IMR-90 (cell line): ENCODE measurements around the gene PRRC2B. TPM values are rescaled to one million over a fixed set of nuclear protein-coding genes. Genes with fewer than 3 reads are reported as not detected.

ENCODE experiments used
- ATAC-seq: fragments of 200-7000 bp; cut with Tn5 transposase; 2 replicates; pipeline ENCODE4 v1.9.1; 2020; ENCODE audit warnings: low read depth, mild to moderate bottlenecking, moderate library complexity
- BruUV-seq: library from RNA; stranded (reverse); fragments of 400-500 nt; replicated peaks from 2 replicates; lab custom pipeline; 2021; lab: Mats Ljungman, UMichigan
- CTCF ChIA-PET: fragments of 300-600 bp; formaldehyde crosslinking; extraction: SDS; loops from one replicate; lab custom pipeline; 2021; ENCODE audit warnings: antibody characterized with exemption; lab: Yijun Ruan, JAX
- POLR2A ChIA-PET: fragments of 300-600 bp; sonication (Branson Sonifier 250); formaldehyde crosslinking; loops from one replicate; lab custom pipeline; 2022; ENCODE audit warnings: antibody characterized with exemption; ENCODE audit not compliant: unreplicated experiment; lab: Charles Lee
- DNase-seq: peaks from one replicate; pipeline ENCODE4 v3.0.0; 2013
- H2AFZ ChIP-seq: replicated peaks from 2 replicates; pipeline ENCODE3; 2013; ENCODE audit warnings: low read length, mild to moderate bottlenecking; ENCODE audit not compliant: poor library complexity
- H2AK5ac ChIP-seq: 2 replicates; pipeline ENCODE4 v1.6.1; 2013; ENCODE audit warnings: low read depth, low read length, inconsistent platforms
- H2AK9ac ChIP-seq: replicated peaks from 2 replicates; pipeline ENCODE3; 2013; ENCODE audit warnings: mild to moderate bottlenecking, low read depth, low read length, moderate library complexity; ENCODE audit not compliant: poor library complexity
- H2BK120ac ChIP-seq: 2 replicates; pipeline ENCODE4 v1.6.1; 2013; ENCODE audit warnings: low read depth, low read length, inconsistent platforms
- H2BK15ac ChIP-seq: 3 replicates; pipeline ENCODE4 v1.6.1; 2013; ENCODE audit warnings: low read depth, low read length, inconsistent platforms
- H2BK20ac ChIP-seq: 2 replicates; pipeline ENCODE4 v1.6.1; 2013; ENCODE audit warnings: low read depth, mild to moderate bottlenecking, inconsistent platforms, low read length, moderate library complexity
- H2BK5ac ChIP-seq: 2 replicates; pipeline ENCODE4 v1.6.1; 2013; ENCODE audit warnings: mild to moderate bottlenecking, low read depth, low read length, inconsistent platforms; ENCODE audit not compliant: poor library complexity, severe bottlenecking
- H3K14ac ChIP-seq: replicated peaks from 2 replicates; pipeline ENCODE4 v1.6.1; 2013; ENCODE audit warnings: low read depth, low read length, inconsistent platforms
- H3K18ac ChIP-seq: 2 replicates; pipeline ENCODE4 v1.6.1; 2013; ENCODE audit warnings: low read depth, low read length, control low read depth
- H3K23ac ChIP-seq: 2 replicates; pipeline ENCODE4 v1.6.1; 2013; ENCODE audit warnings: low read depth, low read length, inconsistent platforms
- H3K27ac ChIP-seq: 2 replicates; pipeline ENCODE4 v1.5.1; 2013; ENCODE audit warnings: mild to moderate bottlenecking, control low read depth, low read length; ENCODE audit not compliant: insufficient read depth
- H3K27me3 ChIP-seq: 2 replicates; pipeline ENCODE4 v1.6.1; 2013; ENCODE audit warnings: low read length; ENCODE audit not compliant: control insufficient read depth, insufficient read depth
- H3K36me3 ChIP-seq: 2 replicates; pipeline ENCODE4 v1.6.1; 2013; ENCODE audit warnings: low read length, mixed read lengths; ENCODE audit not compliant: control insufficient read depth, insufficient read depth
- H3K4ac ChIP-seq: 2 replicates; pipeline ENCODE4 v1.6.1; 2013; ENCODE audit warnings: low read depth, low read length, inconsistent platforms
- H3K4me1 ChIP-seq: 2 replicates; pipeline ENCODE4 v1.6.1; 2013; ENCODE audit warnings: low read length, mixed read lengths; ENCODE audit not compliant: control insufficient read depth, insufficient read depth
- H3K4me2 ChIP-seq: 2 replicates; pipeline ENCODE4 v1.6.1; 2013; ENCODE audit warnings: low read depth, mild to moderate bottlenecking, control low read depth, low read length, moderate library complexity
- H3K4me3 ChIP-seq: 2 replicates; pipeline ENCODE4 v1.5.1; 2013; ENCODE audit warnings: low read depth, mild to moderate bottlenecking, control low read depth, low read length, moderate library complexity; ENCODE audit not compliant: insufficient read depth
- H3K56ac ChIP-seq: 2 replicates; pipeline ENCODE4 v1.6.1; 2013; ENCODE audit warnings: low read length, inconsistent platforms; ENCODE audit not compliant: insufficient read depth; ENCODE audit errors: extremely low read depth
- H3K79me1 ChIP-seq, 2 experiments: 2 replicates each; pipeline ENCODE4 v1.6.1; 2013; ENCODE audit warnings: low read length in 2 of 2, inconsistent platforms in 1 of 2, low read depth in 1 of 2
- H3K9ac ChIP-seq: 2 replicates; pipeline ENCODE4 v1.6.1; 2013; ENCODE audit warnings: low read depth, low read length, control low read depth
- H3K9me1 ChIP-seq: 2 replicates; pipeline ENCODE4 v1.6.1; 2013; ENCODE audit warnings: low read length, inconsistent platforms; ENCODE audit not compliant: insufficient read depth
- H3K9me3 ChIP-seq: 2 replicates; pipeline ENCODE4 v1.6.1; 2013; ENCODE audit warnings: low read length; ENCODE audit not compliant: control insufficient read depth, insufficient read depth
- H4K20me1 ChIP-seq: 2 replicates; pipeline ENCODE4 v1.6.1; 2013; ENCODE audit warnings: low read length, inconsistent platforms; ENCODE audit not compliant: insufficient read depth
- H4K5ac ChIP-seq: 2 replicates; pipeline ENCODE4 v1.6.1; 2013; ENCODE audit warnings: mild to moderate bottlenecking, low read depth, low read length, control low read depth
- H4K8ac ChIP-seq, 2 experiments: 2 replicates each; pipeline ENCODE4 v1.6.1; 2013; ENCODE audit warnings: low read depth in 2 of 2, low read length in 2 of 2, control low read depth in 1 of 2, inconsistent platforms in 1 of 2
- H4K91ac ChIP-seq: 2 replicates; pipeline ENCODE4 v1.6.1; 2013; ENCODE audit warnings: low read depth, low read length, inconsistent platforms; ENCODE audit not compliant: insufficient read depth
- BHLHE40 ChIP-seq: fragments of 150-350 bp; IDR thresholded peaks from 2 replicates; pipeline ENCODE4 v1.6.1; 2016; ENCODE audit warnings: mild to moderate bottlenecking, low read depth, low read length
- MAFK ChIP-seq: IDR thresholded peaks from 2 replicates; pipeline ENCODE4 v1.6.1; 2012; ENCODE audit warnings: low read depth, low read length, improper control_type of control experiment
- MAZ ChIP-seq: IDR thresholded peaks from 2 replicates; pipeline ENCODE4 v1.6.1; 2012; ENCODE audit warnings: low read depth, mild to moderate bottlenecking, low read length, improper control_type of control experiment, moderate library complexity, borderline replicate concordance
- MXI1 ChIP-seq: IDR thresholded peaks from 2 replicates; pipeline ENCODE4 v1.6.1; 2012; ENCODE audit warnings: low read depth, mild to moderate bottlenecking, low read length, moderate library complexity, borderline replicate concordance
- RAD21 ChIP-seq: IDR thresholded peaks from 2 replicates; pipeline ENCODE4 v1.6.1; 2012; ENCODE audit warnings: low read length, improper control_type of control experiment
- SMC3 ChIP-seq: fragments of 150-350 bp; IDR thresholded peaks from 2 replicates; pipeline ENCODE4 v1.6.1; 2016; ENCODE audit warnings: low read depth, mild to moderate bottlenecking, antibody characterized with exemption, low read length, moderate library complexity
- USF2 ChIP-seq: fragments of 150-350 bp; IDR thresholded peaks from 2 replicates; pipeline ENCODE4 v1.6.1; 2017; ENCODE audit warnings: mild to moderate bottlenecking, antibody characterized with exemption, low read length, low read depth
- WGBS, 2 experiments: methylation state at CpG; one replicate each; pipeline versions ENCODE4 v1.1.5 to v1.1.7; 2013; ENCODE audit warnings: missing lambda C conversion rate in 2 of 2; ENCODE audit not compliant: insufficient read length in 1 of 2; ENCODE audit errors: extremely low coverage in 2 of 2; 5-methylcytosine and 5-hydroxymethylcytosine counted together
- dilution Hi-C: fragments of 300-500 bp; cut with HindIII; formaldehyde crosslinking; loops from one replicate; pipeline ENCODE4 v1.14.3; 2018; ENCODE audit warnings: low sequenced_read_pairs; ENCODE audit not compliant: unreplicated experiment
- in situ Hi-C: fragments of 300-500 bp; cut with MboI; formaldehyde crosslinking; loops from 3 replicates; pipeline ENCODE4 v1.14.3; 2019; ENCODE audit warnings: low sequenced_read_pairs, inconsistent platforms, mixed read lengths
- intact Hi-C: fragments of 100-400 bp; cut with micrococcal nuclease; formaldehyde crosslinking; loops from 2 replicates; pipeline ENCODE4 v1.10.0; 2022
- polyA plus RNA-seq, 3 experiments: library from polyadenylated mRNA; depleted of rRNA; stranded (reverse); fragments of >200 nt; gene quantifications; 2 replicates each; pipeline ENCODE4 v1.2.3, GENCODE V29; 2012; ENCODE audit warnings: low replicate concordance in 1 of 3
- total RNA-seq: library from RNA; depleted of rRNA; stranded (reverse); fragments of >200 nt; gene quantifications from 2 replicates; pipeline ENCODE4 v1.2.3, GENCODE V29; 2012
- TF ChIP-seq, protein P1 (sequence below): conservative IDR thresholded peaks from 2 replicates; pipeline ENCODE4 v1.5.1; 2012; ENCODE audit warnings: mild to moderate bottlenecking, low read depth, low read length, improper control_type of control experiment

Gene PRRC2B
- total and polyA plus RNA-seq, 2 of the 4 experiments (the other 2 are of a cell fraction) = 19.4 to 39.1 TPM

DNA sequence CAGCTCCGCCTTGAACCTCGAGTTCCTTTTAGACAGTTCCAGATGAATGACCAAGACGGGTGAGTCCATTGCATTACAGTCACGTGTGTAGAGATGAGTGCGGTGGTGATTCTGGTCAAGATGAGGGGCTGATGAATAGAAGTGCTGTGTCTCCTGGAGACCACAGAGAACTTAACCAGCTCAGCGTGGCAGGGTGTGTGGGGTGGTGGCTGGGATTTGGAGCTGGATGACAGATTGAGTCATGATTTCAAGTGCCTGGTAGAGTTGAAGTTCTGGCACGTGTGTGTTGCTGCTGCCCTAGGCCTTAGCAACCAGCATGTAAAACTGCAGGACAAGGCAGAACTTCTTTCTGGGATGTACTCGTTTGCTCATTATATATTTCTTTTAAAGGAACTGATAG lies 53.3 kb downstream of the PRRC2B start:
- intact Hi-C loops = no loop called here
- H3K4me1 ChIP-seq = no peaks in the 10 kb centered on the region
- H3K4ac ChIP-seq = no peak overlapping the region
- H3K9me3 ChIP-seq = no peaks in the 10 kb centered on the region
- H2BK120ac ChIP-seq = no peak overlapping the region
- no peak overlapping the region for H3K14ac ChIP-seq
- H2BK20ac ChIP-seq = no peak overlapping the region
- H3K27me3 ChIP-seq = no peaks in the 10 kb centered on the region
- no peak overlapping the region for H3K18ac ChIP-seq
- H2AFZ ChIP-seq = no peak overlapping the region
- 83% methylated on average over 1 of the region's 8 CpGs; no CpG with 5 or more reads in 1 of the 2 experiments for WGBS, 2 experiments
- no peak overlapping the region for H2BK15ac ChIP-seq
- no peak overlapping the region for H3K56ac ChIP-seq
- H3K23ac ChIP-seq = no peak overlapping the region
- no peak for TF ChIP-seq RAD21
- TF ChIP-seq MAZ = no peak
- TF ChIP-seq MAFK = no peak
- no peak for TF ChIP-seq MXI1
- no peak for TF ChIP-seq BHLHE40
- TF ChIP-seq, protein P1, sequence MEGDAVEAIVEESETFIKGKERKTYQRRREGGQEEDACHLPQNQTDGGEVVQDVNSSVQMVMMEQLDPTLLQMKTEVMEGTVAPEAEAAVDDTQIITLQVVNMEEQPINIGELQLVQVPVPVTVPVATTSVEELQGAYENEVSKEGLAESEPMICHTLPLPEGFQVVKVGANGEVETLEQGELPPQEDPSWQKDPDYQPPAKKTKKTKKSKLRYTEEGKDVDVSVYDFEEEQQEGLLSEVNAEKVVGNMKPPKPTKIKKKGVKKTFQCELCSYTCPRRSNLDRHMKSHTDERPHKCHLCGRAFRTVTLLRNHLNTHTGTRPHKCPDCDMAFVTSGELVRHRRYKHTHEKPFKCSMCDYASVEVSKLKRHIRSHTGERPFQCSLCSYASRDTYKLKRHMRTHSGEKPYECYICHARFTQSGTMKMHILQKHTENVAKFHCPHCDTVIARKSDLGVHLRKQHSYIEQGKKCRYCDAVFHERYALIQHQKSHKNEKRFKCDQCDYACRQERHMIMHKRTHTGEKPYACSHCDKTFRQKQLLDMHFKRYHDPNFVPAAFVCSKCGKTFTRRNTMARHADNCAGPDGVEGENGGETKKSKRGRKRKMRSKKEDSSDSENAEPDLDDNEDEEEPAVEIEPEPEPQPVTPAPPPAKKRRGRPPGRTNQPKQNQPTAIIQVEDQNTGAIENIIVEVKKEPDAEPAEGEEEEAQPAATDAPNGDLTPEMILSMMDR = no peak
- TF ChIP-seq SMC3 = no peak
- no peak for TF ChIP-seq USF2
- H3K4me3 ChIP-seq = no peak overlapping the region
- DNase-seq (no peak), ATAC-seq (no peak)
- no peak overlapping the region for H3K9ac ChIP-seq
- dilution Hi-C loops = no loop called here
- in situ Hi-C loops = no loop called here
- ChIA-PET POLR2A (no interaction called here), CTCF (no interaction called here)
- H4K8ac ChIP-seq = no peak overlapping the region
- peaks cover 3% of the 10 kb centered on the region; the same call in 1 of the 2 replicates for H3K9me1 ChIP-seq
- no peak overlapping the region for H4K5ac ChIP-seq
- no peak overlapping the region for H2AK9ac ChIP-seq
- H3K4me2 ChIP-seq = no peak overlapping the region
- peaks cover 23 to 65% of the 10 kb centered on the region in 2 experiments for H3K79me1 ChIP-seq
- H3K27ac ChIP-seq = no peak overlapping the region
- BruUV-seq = no TSS peak
- H3K36me3 ChIP-seq = peaks cover 58% of the 10 kb centered on the region
- H2BK5ac ChIP-seq = no peak overlapping the region
- H2AK5ac ChIP-seq = no peak overlapping the region
- peaks cover 13% of the 10 kb centered on the region; the same call in 1 of the 2 replicates for H4K20me1 ChIP-seq
- no peak overlapping the region for H4K91ac ChIP-seq
